HEK293T (cell line): ENCODE data around the gene PGBD5.

Source experiments
- BHLHE40 ChIP-seq: fragments of 450-650 bp; IDR thresholded peaks from 2 replicates; pipeline ENCODE4 v1.6.1; 2016; ENCODE audit warnings: mild to moderate bottlenecking, moderate library complexity, borderline replicate concordance
- FOXK2 ChIP-seq: fragments of 450-650 bp; IDR thresholded peaks from 2 replicates; pipeline ENCODE4 v1.6.1; 2016; ENCODE audit warnings: mild to moderate bottlenecking
- HDGF ChIP-seq: fragments of 450-650 bp; IDR thresholded peaks from 2 replicates; pipeline ENCODE4 v1.6.1; 2017; ENCODE audit warnings: antibody characterized with exemption, borderline replicate concordance
- L3MBTL2 ChIP-seq: fragments of 450-650 bp; conservative IDR thresholded peaks from 2 replicates; pipeline ENCODE4 v1.6.1; 2016; ENCODE audit warnings: mild to moderate bottlenecking
- NFRKB ChIP-seq: fragments of 450-650 bp; IDR thresholded peaks from 2 replicates; pipeline ENCODE4 v1.6.1; 2016; ENCODE audit warnings: mild to moderate bottlenecking, moderate library complexity
- SUZ12 ChIP-seq: fragments of 450-650 bp; IDR thresholded peaks from 2 replicates; pipeline ENCODE4 v1.6.1; 2016; ENCODE audit warnings: mild to moderate bottlenecking
- TARDBP ChIP-seq: fragments of 450-650 bp; IDR thresholded peaks from 2 replicates; pipeline ENCODE4 v1.6.1; 2016
- ZNF384 ChIP-seq: fragments of 450-650 bp; IDR thresholded peaks from 2 replicates; pipeline ENCODE4 v1.6.1; 2016

DNA sequence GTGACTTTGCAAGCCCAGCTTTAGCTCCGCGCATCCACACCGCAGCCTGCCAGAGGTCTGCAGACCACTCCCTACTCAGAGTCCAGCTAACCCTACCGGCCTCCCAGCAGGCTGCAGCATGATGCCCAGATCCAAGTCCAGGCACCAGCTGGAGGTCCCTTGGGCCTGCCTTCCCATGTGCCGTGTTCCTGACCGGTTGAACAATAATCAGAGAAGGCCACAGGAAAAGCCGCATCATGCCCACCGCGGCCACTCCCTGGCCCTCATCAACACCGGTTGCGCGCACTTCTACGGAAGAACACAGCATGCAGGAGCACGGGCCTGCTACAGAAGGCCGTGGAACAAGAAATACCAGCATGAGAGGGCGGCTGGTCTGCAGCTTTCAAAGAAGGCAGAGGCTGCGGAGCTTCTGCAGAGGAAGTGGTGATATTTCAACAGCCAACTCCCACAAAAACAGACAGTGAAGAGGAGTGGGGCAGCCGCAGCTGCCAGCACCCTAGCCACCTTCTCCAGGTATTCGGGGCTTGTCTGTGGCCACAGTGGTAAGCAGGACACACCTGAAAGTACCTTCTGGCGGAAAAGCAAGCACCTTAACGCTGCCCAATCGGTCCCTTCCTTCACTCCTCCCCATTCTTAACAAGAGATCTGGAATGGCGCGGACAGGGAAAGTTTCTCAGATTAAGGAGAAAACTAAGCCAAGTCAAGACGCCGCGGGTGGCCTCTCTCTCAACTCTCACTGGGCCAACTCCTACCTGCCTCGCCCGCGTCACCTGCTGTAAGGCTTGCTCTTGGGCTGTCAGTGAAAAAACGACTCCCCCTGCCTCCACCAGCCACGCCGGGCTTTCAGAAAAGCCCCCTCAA is 1.5 kb downstream of the PGBD5 start:
- no peak for TF ChIP-seq FOXK2
- TF ChIP-seq TARDBP: no peak
- no peak for TF ChIP-seq ZNF384
- no peak for TF ChIP-seq NFRKB
- TF ChIP-seq L3MBTL2: no peak
- TF ChIP-seq BHLHE40: no peak
- no peak for TF ChIP-seq SUZ12
- no peak for TF ChIP-seq HDGF
